Smooth muscle cell (in vitro differentiated cells): Measurements from ENCODE around the gene SMYD4. TPM values are rescaled to one million over a fixed set of nuclear protein-coding genes. Genes with fewer than 3 reads are reported as not detected.

Source experiments
- DNase-seq: peaks from one replicate; lab custom pipeline; 2025; ENCODE audit not compliant: unreplicated experiment; lab: John Stamatoyannopoulos, UW
- H2AFZ ChIP-seq: fragments of 200-600 bp; sonication (generic); 2 replicates; pipeline ENCODE4 v1.6.0; 2016; ENCODE audit warnings: antibody characterized with exemption, low read depth, mild to moderate bottlenecking
- H3F3A ChIP-seq: fragments of 200-600 bp; sonication (generic); 2 replicates; pipeline ENCODE4 v1.6.0; 2017; ENCODE audit warnings: antibody characterized with exemption, low read depth
- H3K27ac ChIP-seq: fragments of 200-600 bp; sonication (generic); 2 replicates; pipeline ENCODE4 v1.5.1; 2016; ENCODE audit warnings: low read depth, mild to moderate bottlenecking
- H3K27me3 ChIP-seq: fragments of 200-600 bp; sonication (generic); 2 replicates; pipeline ENCODE4 v1.6.1; 2016; ENCODE audit warnings: low read depth, mild to moderate bottlenecking
- H3K36me3 ChIP-seq: fragments of 200-600 bp; sonication (generic); 2 replicates; pipeline ENCODE4 v1.5.1; 2016; ENCODE audit warnings: low read depth
- H3K4me1 ChIP-seq: fragments of 200-600 bp; sonication (generic); 2 replicates; pipeline ENCODE4 v1.5.1; 2016; ENCODE audit warnings: low read depth
- H3K4me2 ChIP-seq: fragments of 200-600 bp; sonication (generic); 2 replicates; pipeline ENCODE4 v1.6.0; 2016; ENCODE audit warnings: mild to moderate bottlenecking
- H3K4me3 ChIP-seq: fragments of 200-600 bp; sonication (generic); 2 replicates; pipeline ENCODE4 v1.5.1; 2016; ENCODE audit warnings: mild to moderate bottlenecking
- H3K79me2 ChIP-seq: fragments of 200-600 bp; sonication (generic); 2 replicates; pipeline ENCODE4 v1.6.0; 2016; ENCODE audit warnings: low read depth, mild to moderate bottlenecking
- H3K9ac ChIP-seq: fragments of 200-600 bp; sonication (generic); 2 replicates; pipeline ENCODE4 v1.6.0; 2016; ENCODE audit warnings: low read depth
- H3K9me3 ChIP-seq: fragments of 200-600 bp; sonication (generic); replicated peaks from 2 replicates; pipeline ENCODE4 v1.5.1; 2016; ENCODE audit warnings: low read depth
- H4K20me1 ChIP-seq: fragments of 200-600 bp; sonication (generic); 2 replicates; pipeline ENCODE4 v1.6.0; 2016; ENCODE audit warnings: low read depth
- WGBS: methylation state at CpG from one replicate; pipeline ENCODE4 v1.1.7; 2016; ENCODE audit warnings: low lambda C conversion rate; 5-methylcytosine and 5-hydroxymethylcytosine counted together
- polyA plus RNA-seq: library from polyadenylated mRNA; unstranded; fragments of >200 nt; fragmentation: Nextera tagmentation; extraction: Ambion mirVana; gene quantifications from 2 replicates; pipeline ENCODE4 v1.2.1, GENCODE V29; 2016
- total RNA-seq: library from RNA; depleted of rRNA; stranded (reverse); fragments of >200 nt; gene quantifications from 2 replicates; pipeline ENCODE4 v1.2.3, GENCODE V29; 2014
- TF ChIP-seq, protein P1 (sequence below): fragments of 200-600 bp; sonication (generic); IDR thresholded peaks from 2 replicates; pipeline ENCODE4 v1.5.1; 2017; ENCODE audit warnings: borderline replicate concordance, mild to moderate bottlenecking, antibody characterized with exemption; ENCODE audit not compliant: insufficient read depth, poor library complexity, severe bottlenecking

Gene SMYD4
- total and polyA plus RNA-seq, 2 experiments from 2014 or later = 9.5 to 11.1 TPM

DNA sequence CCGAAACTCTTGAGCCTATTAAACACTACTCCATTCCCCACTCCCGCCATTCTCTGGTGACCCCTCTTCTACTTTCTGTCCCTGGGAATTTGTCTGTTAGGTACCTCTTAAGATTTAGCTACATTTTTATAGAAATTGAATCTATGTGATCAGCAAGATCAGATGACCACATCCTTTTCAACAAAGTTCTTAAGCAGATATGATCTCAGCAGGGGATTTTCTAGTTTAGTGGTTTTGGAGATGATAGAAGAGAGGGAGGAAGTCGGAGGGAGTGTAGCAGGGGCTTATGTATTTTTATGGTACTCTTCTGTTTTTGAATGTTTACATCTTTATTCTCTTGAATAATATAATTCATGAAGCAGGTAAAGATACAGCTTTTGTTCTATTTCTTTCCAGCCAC, 40.9 kb upstream of the SMYD4 start:
- no peaks in the 10 kb centered on the region for H3K79me2 ChIP-seq
- peaks cover 3% of the 10 kb centered on the region for H3K36me3 ChIP-seq
- no peak overlapping the region for H2AFZ ChIP-seq
- 81% methylated on average over 3 of the region's 3 CpGs for WGBS
- no peaks in the 10 kb centered on the region for H3K4me1 ChIP-seq
- no peak overlapping the region for H3K9ac ChIP-seq
- H3K4me3 ChIP-seq = no peak overlapping the region
- no peak overlapping the region for H3K27ac ChIP-seq
- no peaks in the 10 kb centered on the region for H3K27me3 ChIP-seq
- H3K4me2 ChIP-seq = no peak overlapping the region
- TF ChIP-seq, protein P1, sequence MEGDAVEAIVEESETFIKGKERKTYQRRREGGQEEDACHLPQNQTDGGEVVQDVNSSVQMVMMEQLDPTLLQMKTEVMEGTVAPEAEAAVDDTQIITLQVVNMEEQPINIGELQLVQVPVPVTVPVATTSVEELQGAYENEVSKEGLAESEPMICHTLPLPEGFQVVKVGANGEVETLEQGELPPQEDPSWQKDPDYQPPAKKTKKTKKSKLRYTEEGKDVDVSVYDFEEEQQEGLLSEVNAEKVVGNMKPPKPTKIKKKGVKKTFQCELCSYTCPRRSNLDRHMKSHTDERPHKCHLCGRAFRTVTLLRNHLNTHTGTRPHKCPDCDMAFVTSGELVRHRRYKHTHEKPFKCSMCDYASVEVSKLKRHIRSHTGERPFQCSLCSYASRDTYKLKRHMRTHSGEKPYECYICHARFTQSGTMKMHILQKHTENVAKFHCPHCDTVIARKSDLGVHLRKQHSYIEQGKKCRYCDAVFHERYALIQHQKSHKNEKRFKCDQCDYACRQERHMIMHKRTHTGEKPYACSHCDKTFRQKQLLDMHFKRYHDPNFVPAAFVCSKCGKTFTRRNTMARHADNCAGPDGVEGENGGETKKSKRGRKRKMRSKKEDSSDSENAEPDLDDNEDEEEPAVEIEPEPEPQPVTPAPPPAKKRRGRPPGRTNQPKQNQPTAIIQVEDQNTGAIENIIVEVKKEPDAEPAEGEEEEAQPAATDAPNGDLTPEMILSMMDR = no peak
- H3F3A ChIP-seq = no peaks in the 10 kb centered on the region
- no peaks in the 10 kb centered on the region for H4K20me1 ChIP-seq
- H3K9me3 ChIP-seq = no peaks in the 10 kb centered on the region
- DNase-seq = no peak

DNA sequence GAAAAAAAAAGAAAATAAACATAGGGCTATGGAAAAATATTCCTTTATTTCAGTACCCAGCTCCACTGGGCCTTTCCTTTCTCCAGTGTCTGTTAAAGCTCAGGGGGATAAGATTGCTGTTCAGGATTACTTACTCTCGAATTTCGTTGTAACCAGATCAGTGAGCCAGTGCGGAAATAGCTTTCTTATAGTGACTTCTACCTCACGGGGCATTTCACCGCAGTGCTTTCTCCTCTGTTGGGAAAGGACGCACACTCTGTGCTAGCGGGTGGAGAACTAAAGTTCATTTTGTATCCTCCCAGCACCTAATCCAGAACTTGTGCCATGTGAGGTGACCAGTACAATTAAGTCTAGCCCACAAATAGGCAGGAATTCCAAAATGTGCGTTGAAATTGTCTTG, 38.4 kb upstream of the SMYD4 start:
- WGBS = 96% methylated on average over 8 of the region's 8 CpGs
- Histone ChIP-seq H3K9me3 (no peaks in the 10 kb centered on the region), H3K9ac (no peak overlapping the region), H3F3A (no peaks in the 10 kb centered on the region), H3K36me3 (no peaks in the 10 kb centered on the region), H4K20me1 (no peaks in the 10 kb centered on the region), H3K79me2 (no peaks in the 10 kb centered on the region), H3K27ac (no peak overlapping the region), H3K4me3 (no peak overlapping the region), H3K4me1 (no peaks in the 10 kb centered on the region), H2AFZ (no peak overlapping the region), H3K27me3 (no peaks in the 10 kb centered on the region), H3K4me2 (no peak overlapping the region)
- no peak for DNase-seq
- TF ChIP-seq, protein P1 = no peak

DNA sequence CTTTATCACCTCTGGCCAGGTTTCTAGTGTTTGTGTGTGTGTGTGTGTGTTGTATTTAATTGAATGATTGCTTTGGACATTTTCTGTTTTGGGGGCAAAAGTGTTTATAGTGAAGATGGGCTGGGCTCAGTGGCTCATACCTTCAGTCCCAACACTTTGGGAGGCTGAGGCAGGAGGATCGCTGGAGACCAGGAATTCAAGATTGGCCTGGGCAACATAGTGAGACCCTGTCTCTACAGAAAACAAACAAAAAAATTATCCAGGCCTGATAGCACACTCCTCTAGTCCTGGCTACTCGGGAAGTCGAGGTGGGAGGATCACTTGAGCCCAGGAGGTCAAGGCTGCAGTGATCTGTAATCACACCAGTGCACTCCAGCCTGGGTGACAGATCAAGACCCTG, 37.6 kb upstream of the SMYD4 start:
- no peaks in the 10 kb centered on the region for H3K36me3 ChIP-seq
- no peak overlapping the region for H3K4me2 ChIP-seq
- H3F3A ChIP-seq = no peaks in the 10 kb centered on the region
- no peak overlapping the region for H3K4me3 ChIP-seq
- TF ChIP-seq, protein P1 = no peak
- 96% methylated on average over 3 of the region's 3 CpGs for WGBS
- no peak overlapping the region for H3K27ac ChIP-seq
- no peak for DNase-seq
- H3K4me1 ChIP-seq = no peaks in the 10 kb centered on the region
- H4K20me1 ChIP-seq = no peaks in the 10 kb centered on the region
- no peaks in the 10 kb centered on the region for H3K79me2 ChIP-seq
- H3K9me3 ChIP-seq = no peaks in the 10 kb centered on the region
- no peaks in the 10 kb centered on the region for H3K27me3 ChIP-seq
- no peak overlapping the region for H3K9ac ChIP-seq
- no peak overlapping the region for H2AFZ ChIP-seq

DNA sequence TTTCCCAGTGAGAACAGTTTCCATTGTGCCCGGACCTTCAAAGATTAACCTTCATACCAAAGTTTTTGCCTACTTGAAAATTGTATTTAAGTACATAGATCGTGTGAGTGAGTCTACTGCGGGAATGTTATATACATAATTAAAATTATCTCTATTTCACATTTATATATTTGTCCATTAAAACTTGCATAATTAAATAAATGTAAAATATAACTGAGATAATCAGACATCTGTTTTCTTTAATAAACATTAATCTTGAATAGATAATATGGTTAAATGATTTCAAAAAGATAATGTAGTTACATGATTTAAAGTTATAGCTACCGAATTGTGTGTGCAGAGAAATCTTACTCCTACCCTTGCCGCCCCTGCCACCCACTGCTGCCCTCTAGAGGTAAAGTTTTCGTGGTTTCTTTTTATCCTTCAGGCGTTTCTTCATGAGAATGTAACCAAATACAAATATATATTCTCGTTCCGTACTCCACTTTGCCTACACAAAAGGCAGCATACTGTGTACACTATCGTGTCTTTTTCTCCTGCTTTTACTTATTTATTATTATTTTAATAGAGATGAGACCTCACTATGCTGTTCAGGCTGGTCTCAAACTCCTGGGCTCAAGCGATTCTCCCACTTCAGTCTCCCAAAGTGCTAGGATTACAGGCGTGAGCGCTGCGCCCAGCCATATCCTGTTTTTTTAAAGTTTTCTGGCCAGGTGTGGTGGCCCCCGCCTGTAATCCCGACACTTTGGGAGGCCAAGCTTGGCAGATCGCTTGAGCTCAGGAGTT, 35.7 kb upstream of the SMYD4 start:
- DNase-seq = no peak
- Histone ChIP-seq H3K36me3 (no peaks in the 10 kb centered on the region), H3K4me1 (no peaks in the 10 kb centered on the region), H3K4me2 (no peak overlapping the region), H3K4me3 (no peak overlapping the region), H4K20me1 (no peaks in the 10 kb centered on the region), H3K27me3 (no peaks in the 10 kb centered on the region), H3K9me3 (no peaks in the 10 kb centered on the region), H3F3A (no peaks in the 10 kb centered on the region), H3K9ac (no peak overlapping the region), H3K27ac (no peak overlapping the region), H2AFZ (no peak overlapping the region), H3K79me2 (no peaks in the 10 kb centered on the region)
- WGBS = 77% methylated on average over 17 of the region's 17 CpGs
- TF ChIP-seq, protein P1 = peak; percentile 62
